ENCODE measurements around the gene ALKBH5. TPM values are rescaled to one million over a fixed set of nuclear protein-coding genes. Genes with fewer than 3 reads are reported as not detected.
A peak's percentile ranks its signal among the peaks of the same experiment; 100 is the strongest.

Gene ALKBH5
- total RNA-seq, 1 experiment from 2014 or later = 105 TPM

DNA sequence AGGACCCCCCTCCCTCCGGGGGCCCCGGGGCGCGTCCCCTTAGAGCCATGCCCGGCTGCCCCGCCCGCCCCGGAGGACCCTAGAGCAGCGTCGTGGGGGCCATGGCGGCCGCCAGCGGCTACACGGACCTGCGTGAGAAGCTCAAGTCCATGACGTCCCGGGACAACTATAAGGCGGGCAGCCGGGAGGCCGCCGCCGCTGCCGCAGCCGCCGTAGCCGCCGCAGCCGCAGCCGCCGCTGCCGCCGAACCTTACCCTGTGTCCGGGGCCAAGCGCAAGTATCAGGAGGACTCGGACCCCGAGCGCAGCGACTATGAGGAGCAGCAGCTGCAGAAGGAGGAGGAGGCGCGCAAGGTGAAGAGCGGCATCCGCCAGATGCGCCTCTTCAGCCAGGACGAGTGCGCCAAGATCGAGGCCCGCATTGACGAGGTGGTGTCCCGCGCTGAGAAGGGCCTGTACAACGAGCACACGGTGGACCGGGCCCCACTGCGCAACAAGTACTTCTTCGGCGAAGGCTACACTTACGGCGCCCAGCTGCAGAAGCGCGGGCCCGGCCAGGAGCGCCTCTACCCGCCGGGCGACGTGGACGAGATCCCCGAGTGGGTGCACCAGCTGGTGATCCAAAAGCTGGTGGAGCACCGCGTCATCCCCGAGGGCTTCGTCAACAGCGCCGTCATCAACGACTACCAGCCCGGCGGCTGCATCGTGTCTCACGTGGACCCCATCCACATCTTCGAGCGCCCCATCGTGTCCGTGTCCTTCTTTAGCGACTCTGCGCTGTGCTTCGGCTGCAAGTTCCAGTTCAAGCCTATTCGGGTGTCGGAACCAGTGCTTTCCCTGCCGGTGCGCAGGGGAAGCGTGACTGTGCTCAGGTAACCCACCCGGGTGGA, 759 bp downstream of the ALKBH5 start (continued):
- TF ChIP-seq FOXP4 (CRISPR knock-in tag; IDR thresholded peaks at IDR 0.05) (no peak), ETV6 (CRISPR knock-in tag; IDR thresholded peaks at IDR 0.05) (no peak), NFE2L1 (CRISPR knock-in tag; IDR thresholded peaks at IDR 0.05) (no peak), KAT7 (CRISPR knock-in tag; IDR thresholded peaks at IDR 0.05; ENCODE audit: borderline replicate concordance) (no peak), ZNF425 (CRISPR knock-in tag; conservative IDR thresholded peaks at IDR 0.05) (no peak), FOXP1 (CRISPR knock-in tag; IDR thresholded peaks at IDR 0.05; ENCODE audit: borderline replicate concordance) (0 out of 2 replicates have a peak, but pooled peaks have one; percentile 44), SOX15 (CRISPR knock-in tag; IDR thresholded peaks at IDR 0.05) (no peak), CREB1 (CRISPR knock-in tag; IDR thresholded peaks at IDR 0.05) (peak; percentile 46; the same call in 1 of the 2 replicates), E2F5 (CRISPR knock-in tag; IDR thresholded peaks at IDR 0.05) (no peak), NFATC4 (CRISPR knock-in tag; IDR thresholded peaks at IDR 0.05) (no peak), FOXK1 (CRISPR knock-in tag; IDR thresholded peaks at IDR 0.05) (peak; percentile 58), MYBL2 (CRISPR knock-in tag; IDR thresholded peaks at IDR 0.05) (no peak), JAZF1 (CRISPR knock-in tag; IDR thresholded peaks at IDR 0.05) (no peak), TP53 (CRISPR knock-in tag; IDR thresholded peaks at IDR 0.05) (peak; percentile 49; the same call in 1 of the 2 replicates), FOXJ3 (CRISPR knock-in tag; IDR thresholded peaks at IDR 0.05; ENCODE audit: borderline replicate concordance) (no peak), ELF4 (CRISPR knock-in tag; IDR thresholded peaks at IDR 0.05; ENCODE audit: low read depth) (no peak), ZNF416 (CRISPR knock-in tag; IDR thresholded peaks at IDR 0.05) (no peak), RELA (CRISPR knock-in tag; IDR thresholded peaks at IDR 0.05; ENCODE audit: borderline replicate concordance) (no peak), NR1H2 (CRISPR knock-in tag; IDR thresholded peaks at IDR 0.05) (no peak), TCF7 (CRISPR knock-in tag; IDR thresholded peaks at IDR 0.05; ENCODE audit: low read depth) (no peak)
- TF ChIP-seq, protein P1, sequence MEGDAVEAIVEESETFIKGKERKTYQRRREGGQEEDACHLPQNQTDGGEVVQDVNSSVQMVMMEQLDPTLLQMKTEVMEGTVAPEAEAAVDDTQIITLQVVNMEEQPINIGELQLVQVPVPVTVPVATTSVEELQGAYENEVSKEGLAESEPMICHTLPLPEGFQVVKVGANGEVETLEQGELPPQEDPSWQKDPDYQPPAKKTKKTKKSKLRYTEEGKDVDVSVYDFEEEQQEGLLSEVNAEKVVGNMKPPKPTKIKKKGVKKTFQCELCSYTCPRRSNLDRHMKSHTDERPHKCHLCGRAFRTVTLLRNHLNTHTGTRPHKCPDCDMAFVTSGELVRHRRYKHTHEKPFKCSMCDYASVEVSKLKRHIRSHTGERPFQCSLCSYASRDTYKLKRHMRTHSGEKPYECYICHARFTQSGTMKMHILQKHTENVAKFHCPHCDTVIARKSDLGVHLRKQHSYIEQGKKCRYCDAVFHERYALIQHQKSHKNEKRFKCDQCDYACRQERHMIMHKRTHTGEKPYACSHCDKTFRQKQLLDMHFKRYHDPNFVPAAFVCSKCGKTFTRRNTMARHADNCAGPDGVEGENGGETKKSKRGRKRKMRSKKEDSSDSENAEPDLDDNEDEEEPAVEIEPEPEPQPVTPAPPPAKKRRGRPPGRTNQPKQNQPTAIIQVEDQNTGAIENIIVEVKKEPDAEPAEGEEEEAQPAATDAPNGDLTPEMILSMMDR (IDR thresholded peaks at IDR 0.05) = no peak
- TF ChIP-seq, protein P2, sequence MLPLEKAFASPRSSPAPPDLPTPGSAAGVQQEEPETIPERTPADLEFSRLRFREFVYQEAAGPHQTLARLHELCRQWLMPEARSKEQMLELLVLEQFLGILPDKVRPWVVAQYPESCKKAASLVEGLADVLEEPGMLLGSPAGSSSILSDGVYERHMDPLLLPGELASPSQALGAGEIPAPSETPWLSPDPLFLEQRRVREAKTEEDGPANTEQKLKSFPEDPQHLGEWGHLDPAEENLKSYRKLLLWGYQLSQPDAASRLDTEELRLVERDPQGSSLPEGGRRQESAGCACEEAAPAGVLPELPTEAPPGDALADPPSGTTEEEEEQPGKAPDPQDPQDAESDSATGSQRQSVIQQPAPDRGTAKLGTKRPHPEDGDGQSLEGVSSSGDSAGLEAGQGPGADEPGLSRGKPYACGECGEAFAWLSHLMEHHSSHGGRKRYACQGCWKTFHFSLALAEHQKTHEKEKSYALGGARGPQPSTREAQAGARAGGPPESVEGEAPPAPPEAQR (CRISPR knock-in tag; IDR thresholded peaks at IDR 0.05) = no peak
- TF ChIP-seq, protein P3, sequence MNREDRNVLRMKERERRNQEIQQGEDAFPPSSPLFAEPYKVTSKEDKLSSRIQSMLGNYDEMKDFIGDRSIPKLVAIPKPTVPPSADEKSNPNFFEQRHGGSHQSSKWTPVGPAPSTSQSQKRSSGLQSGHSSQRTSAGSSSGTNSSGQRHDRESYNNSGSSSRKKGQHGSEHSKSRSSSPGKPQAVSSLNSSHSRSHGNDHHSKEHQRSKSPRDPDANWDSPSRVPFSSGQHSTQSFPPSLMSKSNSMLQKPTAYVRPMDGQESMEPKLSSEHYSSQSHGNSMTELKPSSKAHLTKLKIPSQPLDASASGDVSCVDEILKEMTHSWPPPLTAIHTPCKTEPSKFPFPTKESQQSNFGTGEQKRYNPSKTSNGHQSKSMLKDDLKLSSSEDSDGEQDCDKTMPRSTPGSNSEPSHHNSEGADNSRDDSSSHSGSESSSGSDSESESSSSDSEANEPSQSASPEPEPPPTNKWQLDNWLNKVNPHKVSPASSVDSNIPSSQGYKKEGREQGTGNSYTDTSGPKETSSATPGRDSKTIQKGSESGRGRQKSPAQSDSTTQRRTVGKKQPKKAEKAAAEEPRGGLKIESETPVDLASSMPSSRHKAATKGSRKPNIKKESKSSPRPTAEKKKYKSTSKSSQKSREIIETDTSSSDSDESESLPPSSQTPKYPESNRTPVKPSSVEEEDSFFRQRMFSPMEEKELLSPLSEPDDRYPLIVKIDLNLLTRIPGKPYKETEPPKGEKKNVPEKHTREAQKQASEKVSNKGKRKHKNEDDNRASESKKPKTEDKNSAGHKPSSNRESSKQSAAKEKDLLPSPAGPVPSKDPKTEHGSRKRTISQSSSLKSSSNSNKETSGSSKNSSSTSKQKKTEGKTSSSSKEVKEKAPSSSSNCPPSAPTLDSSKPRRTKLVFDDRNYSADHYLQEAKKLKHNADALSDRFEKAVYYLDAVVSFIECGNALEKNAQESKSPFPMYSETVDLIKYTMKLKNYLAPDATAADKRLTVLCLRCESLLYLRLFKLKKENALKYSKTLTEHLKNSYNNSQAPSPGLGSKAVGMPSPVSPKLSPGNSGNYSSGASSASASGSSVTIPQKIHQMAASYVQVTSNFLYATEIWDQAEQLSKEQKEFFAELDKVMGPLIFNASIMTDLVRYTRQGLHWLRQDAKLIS (CRISPR knock-in tag; IDR thresholded peaks at IDR 0.05; ENCODE audit: borderline replicate concordance) = no peak

Measured in WTC11 (cell line).